C4-2B (cell line): ENCODE data around the gene DBF4B.

Source experiments
- CTCF ChIP-seq: fragments of 450-650 bp; conservative IDR thresholded peaks from 2 replicates; pipeline ENCODE4 v1.5.1; 2017; ENCODE audit warnings: mild to moderate bottlenecking
- ZFX ChIP-seq: fragments of 450-650 bp; IDR thresholded peaks from 2 replicates; pipeline ENCODE4 v1.6.1; 2017

- no peak for TF ChIP-seq CTCF
- no peak for TF ChIP-seq ZFX
These were observed 73.9 kb downstream of the DBF4B start for GRCh38 chr17:44782326-44782850.
